ENCODE data around the gene GOLT1A.

Gene GOLT1A

DNA sequence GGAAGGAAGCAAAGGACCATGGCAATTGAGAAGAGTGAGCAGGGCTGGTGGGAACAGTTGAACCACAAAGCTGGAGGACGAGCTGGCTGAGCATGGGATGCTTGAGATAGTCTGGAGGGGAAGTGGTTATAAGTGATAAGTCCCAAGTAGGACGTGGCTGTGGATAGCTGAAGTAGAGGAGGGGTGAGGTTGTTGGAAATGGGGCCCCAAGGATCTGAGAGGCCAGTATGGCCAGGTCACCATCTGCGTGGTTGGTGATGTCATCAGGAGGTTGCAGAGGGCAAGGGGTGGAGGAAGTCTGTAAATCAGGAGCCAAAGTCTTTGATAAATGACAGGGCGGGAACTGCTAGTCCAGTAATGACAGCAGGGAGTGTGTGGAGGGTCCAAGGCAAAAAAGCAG, 36.7 kb downstream of the GOLT1A start:
- Histone ChIP-seq H3K36me3 (ENCODE audit: insufficient read depth, low read length) (no peaks in the 10 kb centered on the region), H3K9ac (ENCODE audit: low read depth, low read length) (no peak overlapping the region), H3K4me1 (ENCODE audit: insufficient read depth, low read length) (no peaks in the 10 kb centered on the region), H3K9me3 (ENCODE audit: control insufficient read depth, insufficient read depth, low read length) (no peaks in the 10 kb centered on the region; the same call in 1 of the 2 replicates)

DNA sequence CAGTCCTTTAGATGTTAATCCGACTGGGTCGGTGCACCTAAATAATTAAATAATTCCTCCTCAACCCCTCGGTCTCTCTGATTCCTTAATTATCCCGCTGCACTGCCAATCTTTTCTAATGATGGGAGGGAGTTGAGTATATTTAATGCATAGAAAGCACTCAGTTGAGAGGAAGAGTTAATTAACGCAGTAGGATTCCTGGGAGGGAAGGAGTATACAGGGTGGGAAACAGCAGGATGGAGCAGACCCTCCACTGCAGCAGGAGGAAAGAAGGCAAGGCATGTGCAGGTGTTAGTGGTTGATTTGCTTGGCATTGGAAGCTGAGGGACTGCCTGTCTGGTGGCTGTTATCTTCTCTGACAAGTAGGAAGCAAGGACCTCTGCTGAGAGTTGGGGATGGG, 37.7 kb downstream of the GOLT1A start:
- Histone ChIP-seq H3K9ac (ENCODE audit: low read depth, low read length) (no peak overlapping the region), H3K9me3 (ENCODE audit: control insufficient read depth, insufficient read depth, low read length) (no peaks in the 10 kb centered on the region; the same call in 1 of the 2 replicates), H3K4me1 (ENCODE audit: insufficient read depth, low read length) (no peaks in the 10 kb centered on the region), H3K36me3 (ENCODE audit: insufficient read depth, low read length) (no peaks in the 10 kb centered on the region)

DNA sequence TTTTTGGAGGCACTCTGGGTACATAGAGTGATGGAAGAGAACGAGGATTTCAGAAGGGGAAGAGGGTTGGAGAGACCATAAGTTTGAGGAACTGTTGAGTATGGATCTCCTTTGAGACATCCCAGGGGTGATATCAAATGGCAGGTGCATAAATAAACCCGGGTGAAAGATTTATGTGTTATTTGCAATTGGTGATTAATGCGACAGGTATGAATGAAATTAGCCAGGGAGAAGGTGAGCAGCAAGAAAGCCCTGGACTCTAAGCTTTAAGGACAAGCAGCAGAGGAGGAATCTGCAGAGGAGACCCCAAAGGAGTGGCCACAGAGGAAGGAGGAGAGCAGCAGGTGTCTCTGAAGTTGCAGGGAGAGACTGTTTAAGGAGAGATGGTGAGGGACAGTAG, 38.8 kb downstream of the GOLT1A start:
- no peaks in the 10 kb centered on the region for H3K36me3 ChIP-seq (ENCODE audit: insufficient read depth, low read length)
- no peaks in the 10 kb centered on the region for H3K4me1 ChIP-seq (ENCODE audit: insufficient read depth, low read length)
- peaks cover 3% of the 10 kb centered on the region; the same call in 1 of the 2 replicates for H3K9me3 ChIP-seq (ENCODE audit: control insufficient read depth, insufficient read depth, low read length)
- H3K9ac ChIP-seq (ENCODE audit: low read depth, low read length): no peak overlapping the region

DNA sequence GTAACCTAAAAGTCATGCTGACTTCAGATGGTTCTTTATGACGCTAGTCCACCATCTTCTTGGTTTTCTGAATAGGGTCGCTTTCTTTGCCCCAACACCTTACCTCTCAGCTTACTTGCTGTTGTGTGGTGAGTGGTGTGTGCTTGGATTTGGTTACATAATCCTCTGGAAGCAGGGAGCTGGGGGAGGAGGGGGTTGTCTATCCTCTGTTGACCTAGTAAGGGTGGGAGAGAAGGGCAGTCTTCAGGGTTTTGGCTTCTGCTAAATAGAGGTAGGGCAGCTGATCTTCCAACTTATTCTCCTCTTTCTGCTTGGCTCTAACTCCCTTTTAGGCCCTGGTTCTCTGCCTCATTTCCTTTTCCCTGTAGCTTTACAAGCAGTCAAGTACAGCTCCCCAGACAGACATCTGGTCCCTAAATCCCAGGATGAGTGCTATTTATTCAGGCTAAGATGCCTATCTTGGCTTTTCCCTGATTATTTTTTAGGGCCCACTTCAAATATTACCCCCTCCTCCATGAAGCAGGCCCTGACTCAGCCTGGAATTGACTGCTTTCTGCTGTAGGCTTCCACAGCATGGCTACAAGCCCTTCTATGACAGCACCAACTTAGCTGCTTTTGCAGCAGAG, 41.3 kb downstream of the GOLT1A start:
- no peaks in the 10 kb centered on the region for H3K36me3 ChIP-seq (ENCODE audit: insufficient read depth, low read length)
- peaks cover 12% of the 10 kb centered on the region; the same call in 1 of the 2 replicates for H3K9me3 ChIP-seq (ENCODE audit: control insufficient read depth, insufficient read depth, low read length)
- H3K4me1 ChIP-seq (ENCODE audit: insufficient read depth, low read length): no peaks in the 10 kb centered on the region
- no peak overlapping the region for H3K9ac ChIP-seq (ENCODE audit: low read depth, low read length)

DNA sequence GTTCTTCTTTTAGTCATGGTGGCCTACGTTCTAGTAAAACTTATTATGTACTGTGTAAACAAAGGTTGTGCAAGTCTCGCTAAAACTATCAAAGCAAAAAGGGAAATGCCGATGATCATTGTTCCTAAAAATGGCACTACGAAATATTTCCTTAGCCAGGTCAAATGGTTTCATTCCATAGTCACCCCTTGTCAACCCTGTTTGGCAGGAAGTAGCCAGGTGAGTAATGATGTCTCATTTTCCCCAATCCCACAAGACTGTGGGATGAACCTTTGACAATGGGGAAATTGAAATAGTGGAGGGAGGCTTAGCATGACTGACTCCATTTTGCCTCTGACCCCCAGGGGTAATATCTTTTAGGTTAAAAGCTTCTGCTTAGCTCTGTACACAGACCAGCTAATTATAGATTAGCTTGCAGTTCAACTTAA, 42.0 kb downstream of the GOLT1A start:
- Histone ChIP-seq H3K9me3 (ENCODE audit: control insufficient read depth, insufficient read depth, low read length) (peaks cover 12% of the 10 kb centered on the region; the same call in 1 of the 2 replicates), H3K4me1 (ENCODE audit: insufficient read depth, low read length) (no peaks in the 10 kb centered on the region), H3K36me3 (ENCODE audit: insufficient read depth, low read length) (no peaks in the 10 kb centered on the region), H3K9ac (ENCODE audit: low read depth, low read length) (no peak overlapping the region)

DNA sequence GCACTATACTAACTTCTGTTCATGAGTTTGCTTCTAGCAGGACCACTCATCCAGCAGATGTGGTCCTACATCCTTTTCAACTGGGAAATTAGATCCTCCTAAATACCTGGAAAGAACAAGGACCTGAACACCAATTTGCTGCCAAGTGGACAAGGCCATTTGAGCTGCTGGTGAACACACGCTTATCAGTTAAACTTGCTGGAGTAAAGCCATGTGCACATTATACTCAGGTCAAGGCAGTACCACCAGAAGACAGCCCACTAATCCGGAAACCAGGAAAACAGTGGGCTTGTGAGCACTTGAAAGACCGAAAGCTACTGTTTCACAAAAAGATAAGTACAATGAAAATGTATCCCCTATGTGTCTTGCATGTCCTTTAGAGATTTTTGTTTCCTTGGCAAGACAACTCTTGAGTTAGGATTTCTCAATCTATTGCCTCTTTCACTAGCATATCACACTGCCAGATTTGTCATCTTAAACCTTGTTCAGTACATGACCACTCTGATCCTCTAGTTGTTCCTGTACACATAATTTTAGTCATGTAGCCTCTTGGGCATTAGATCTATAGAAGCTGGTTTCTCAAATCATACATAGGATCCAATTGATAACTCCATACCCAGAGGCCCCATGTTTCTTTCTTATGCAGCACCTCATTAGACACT, 43.2 kb downstream of the GOLT1A start:
- Histone ChIP-seq H3K9ac (ENCODE audit: low read depth, low read length) (no peak overlapping the region), H3K4me1 (ENCODE audit: insufficient read depth, low read length) (no peaks in the 10 kb centered on the region), H3K9me3 (ENCODE audit: control insufficient read depth, insufficient read depth, low read length) (peaks cover 12% of the 10 kb centered on the region; the same call in 1 of the 2 replicates), H3K36me3 (ENCODE audit: insufficient read depth, low read length) (no peaks in the 10 kb centered on the region)

DNA sequence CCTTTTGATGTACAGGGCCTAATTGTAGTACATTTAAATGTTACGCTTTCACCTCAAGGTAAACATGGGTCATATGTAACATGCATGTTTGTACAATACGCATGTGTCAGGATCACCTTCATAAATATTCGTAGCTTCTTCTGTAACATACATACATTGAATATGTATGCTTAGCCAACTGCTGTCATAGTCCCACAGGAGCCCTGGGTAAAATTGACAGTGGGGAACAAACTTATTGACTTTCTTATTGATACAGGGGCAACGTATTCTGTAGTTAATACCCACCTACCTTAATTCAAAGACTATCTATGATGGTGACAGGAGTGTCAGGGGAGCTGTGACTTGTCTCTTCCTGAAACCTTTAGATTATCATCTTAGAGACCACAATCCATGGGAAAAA, 43.9 kb downstream of the GOLT1A start:
- no peaks in the 10 kb centered on the region for H3K4me1 ChIP-seq (ENCODE audit: insufficient read depth, low read length)
- no peak overlapping the region for H3K9ac ChIP-seq (ENCODE audit: low read depth, low read length)
- no peaks in the 10 kb centered on the region for H3K36me3 ChIP-seq (ENCODE audit: insufficient read depth, low read length)
- peaks cover 12% of the 10 kb centered on the region; the same call in 1 of the 2 replicates for H3K9me3 ChIP-seq (ENCODE audit: control insufficient read depth, insufficient read depth, low read length)

DNA sequence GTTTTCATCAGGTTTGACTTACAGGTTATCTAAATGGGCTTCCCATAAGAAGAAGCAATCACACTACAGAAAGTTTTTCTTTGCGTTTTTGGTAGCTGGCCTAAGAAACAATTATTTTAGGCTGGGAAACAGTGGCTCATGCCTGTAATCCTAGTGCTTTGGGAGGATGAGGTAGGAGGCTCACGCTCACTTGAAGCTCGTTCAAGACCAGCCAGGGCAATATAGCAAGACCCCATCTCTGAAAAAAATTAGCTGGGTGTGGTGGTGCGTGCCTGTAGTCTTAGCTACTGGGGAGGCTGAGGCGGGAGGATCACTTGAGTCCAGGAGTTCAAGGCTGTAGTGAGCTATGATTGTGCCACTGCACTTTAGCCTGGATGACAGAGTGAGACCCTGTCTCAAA, 46.1 kb downstream of the GOLT1A start:
- peaks cover 12% of the 10 kb centered on the region; the same call in 1 of the 2 replicates for H3K9me3 ChIP-seq (ENCODE audit: control insufficient read depth, insufficient read depth, low read length)
- no peaks in the 10 kb centered on the region for H3K36me3 ChIP-seq (ENCODE audit: insufficient read depth, low read length)
- no peak overlapping the region for H3K9ac ChIP-seq (ENCODE audit: low read depth, low read length)
- no peaks in the 10 kb centered on the region for H3K4me1 ChIP-seq (ENCODE audit: insufficient read depth, low read length)

DNA sequence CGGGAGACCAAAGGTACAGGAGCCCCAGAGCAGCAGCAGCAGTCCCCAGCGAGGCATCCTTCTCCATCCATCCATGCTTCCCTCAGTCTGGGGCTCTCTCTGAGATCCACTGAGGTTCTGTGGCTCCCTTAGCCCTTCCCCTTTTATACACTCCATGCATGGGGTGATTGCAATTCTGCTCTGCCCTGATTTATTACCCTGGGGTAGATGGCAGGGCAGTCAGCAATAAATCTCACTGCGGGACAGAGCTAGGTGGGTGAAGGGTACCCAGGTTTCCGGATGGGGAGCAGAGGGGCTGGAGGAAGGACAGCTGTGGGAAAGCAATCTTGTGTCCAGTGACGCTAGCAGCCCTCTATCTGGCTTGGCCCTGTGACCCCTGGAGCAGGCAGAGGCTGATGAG, 47.6 kb downstream of the GOLT1A start, which contains the start of gene REN:
REN (minus strand) TSS at position 119 of the 400 bp plus-strand sequence; CDS start at position 75, 44 bp downstream.
- no peak within 1 kb of the TSS for H3K9ac ChIP-seq (ENCODE audit: low read depth, low read length)
- no peaks in the 10 kb centered on the region for H3K4me1 ChIP-seq (ENCODE audit: insufficient read depth, low read length)
- H3K36me3 ChIP-seq (ENCODE audit: insufficient read depth, low read length): no peaks in the 10 kb centered on the region
- peaks cover 12% of the 10 kb centered on the region; the same call in 1 of the 2 replicates for H3K9me3 ChIP-seq (ENCODE audit: control insufficient read depth, insufficient read depth, low read length)

DNA sequence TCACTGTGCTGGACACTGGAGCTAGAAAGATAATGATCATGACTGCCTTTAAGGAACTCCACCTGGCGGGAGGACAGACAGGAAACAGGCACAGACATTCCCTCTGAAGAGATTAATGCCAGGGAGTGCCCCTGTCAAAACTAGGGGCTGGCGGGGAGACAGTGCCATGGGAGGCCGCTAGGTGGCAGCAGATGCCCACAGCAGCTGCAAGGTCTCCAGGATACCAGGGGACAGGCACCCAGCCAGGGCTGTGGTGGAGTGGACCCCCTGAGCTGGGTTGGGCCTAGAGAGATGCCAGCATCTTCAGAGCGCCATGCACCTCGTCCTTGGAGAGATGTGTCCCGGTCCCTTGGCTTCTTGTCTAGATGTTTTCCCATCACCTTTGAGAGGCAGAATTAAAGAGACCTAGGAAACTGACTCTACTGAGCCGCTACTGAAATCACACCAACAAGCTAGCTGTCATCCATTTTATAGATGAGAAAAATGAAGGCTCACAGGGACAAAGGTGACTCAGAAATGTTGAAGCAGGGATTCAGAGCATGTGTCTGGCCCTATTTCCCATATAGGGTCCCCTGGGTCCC, 51.2 kb downstream of the GOLT1A start:
- H3K36me3 ChIP-seq (ENCODE audit: insufficient read depth, low read length): no peaks in the 10 kb centered on the region
- H3K4me1 ChIP-seq (ENCODE audit: insufficient read depth, low read length): no peaks in the 10 kb centered on the region
- H3K9ac ChIP-seq (ENCODE audit: low read depth, low read length): no peak overlapping the region

DNA sequence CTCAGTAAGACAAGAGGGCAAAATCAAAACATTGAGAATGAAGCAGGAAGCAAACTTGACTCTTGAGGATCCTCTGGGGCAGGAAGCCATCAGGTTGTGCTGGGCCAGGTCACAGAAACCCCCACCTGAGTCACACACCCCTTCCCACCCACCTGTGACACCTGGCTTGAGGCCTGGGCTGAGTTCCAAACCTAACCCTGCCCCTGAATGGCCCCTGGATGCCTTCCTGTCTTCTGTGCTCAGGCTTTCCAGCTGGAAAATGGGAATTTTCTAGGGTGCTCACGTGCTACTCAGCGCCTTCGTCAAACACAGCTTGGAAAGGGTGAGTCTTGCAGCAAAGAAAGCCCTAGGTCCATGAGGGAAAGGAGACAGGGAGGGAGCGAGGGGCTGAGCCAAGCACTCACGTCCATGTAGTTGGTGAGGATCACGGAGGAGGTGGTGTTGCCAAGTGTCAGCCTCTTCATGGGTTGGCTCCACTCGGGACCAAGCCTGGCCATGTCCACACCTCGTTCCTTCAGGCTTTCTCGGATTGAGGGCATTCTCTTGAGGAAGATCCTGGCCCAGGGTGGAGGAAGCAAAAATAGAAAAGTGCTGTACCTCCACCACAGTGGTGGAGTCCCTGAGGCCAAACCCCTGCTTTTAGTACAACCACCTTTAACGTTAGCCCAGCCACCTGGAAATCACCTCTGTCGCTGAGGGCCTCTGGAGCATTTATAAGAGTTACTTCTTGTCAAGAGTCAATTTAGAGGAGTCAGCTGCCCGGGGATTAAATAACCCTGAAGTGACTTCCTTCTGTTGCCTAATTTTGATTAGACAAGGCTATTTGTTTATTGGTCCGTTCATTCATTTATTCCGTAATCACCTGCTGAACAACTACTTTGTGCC, 51.9 kb downstream of the GOLT1A start:
- Histone ChIP-seq H3K9me3 (ENCODE audit: control insufficient read depth, insufficient read depth, low read length) (no peaks in the 10 kb centered on the region), H3K36me3 (ENCODE audit: insufficient read depth, low read length) (no peaks in the 10 kb centered on the region), H3K4me1 (ENCODE audit: insufficient read depth, low read length) (no peaks in the 10 kb centered on the region), H3K9ac (ENCODE audit: low read depth, low read length) (no peak overlapping the region)

More for the DNA sequence above, 51.2 kb downstream of the GOLT1A start:
- no peaks in the 10 kb centered on the region for H3K9me3 ChIP-seq (ENCODE audit: control insufficient read depth, insufficient read depth, low read length)

DNA sequence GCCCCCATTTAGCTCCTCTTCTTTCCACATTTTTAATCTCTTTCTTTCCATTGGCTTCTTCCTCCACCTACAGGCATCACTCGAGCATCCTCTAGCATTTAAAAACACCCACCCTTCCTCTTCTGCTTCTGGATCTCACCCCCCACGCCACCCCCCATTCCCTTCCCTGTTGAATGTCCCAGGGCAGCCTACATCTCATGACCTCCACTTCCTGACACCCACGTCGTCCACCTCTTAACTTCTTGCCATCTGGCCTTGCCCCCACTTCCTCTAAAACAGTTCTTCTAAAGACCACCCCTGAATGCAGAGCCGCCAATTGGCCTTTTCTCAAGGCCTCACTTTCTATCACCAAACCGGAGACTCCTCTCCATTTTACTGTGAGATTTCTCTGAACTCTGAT, 55.8 kb downstream of the GOLT1A start:
- Histone ChIP-seq H3K9ac (ENCODE audit: low read depth, low read length) (no peak overlapping the region), H3K36me3 (ENCODE audit: insufficient read depth, low read length) (no peaks in the 10 kb centered on the region), H3K9me3 (ENCODE audit: control insufficient read depth, insufficient read depth, low read length) (no peaks in the 10 kb centered on the region), H3K4me1 (ENCODE audit: insufficient read depth, low read length) (no peaks in the 10 kb centered on the region)

DNA sequence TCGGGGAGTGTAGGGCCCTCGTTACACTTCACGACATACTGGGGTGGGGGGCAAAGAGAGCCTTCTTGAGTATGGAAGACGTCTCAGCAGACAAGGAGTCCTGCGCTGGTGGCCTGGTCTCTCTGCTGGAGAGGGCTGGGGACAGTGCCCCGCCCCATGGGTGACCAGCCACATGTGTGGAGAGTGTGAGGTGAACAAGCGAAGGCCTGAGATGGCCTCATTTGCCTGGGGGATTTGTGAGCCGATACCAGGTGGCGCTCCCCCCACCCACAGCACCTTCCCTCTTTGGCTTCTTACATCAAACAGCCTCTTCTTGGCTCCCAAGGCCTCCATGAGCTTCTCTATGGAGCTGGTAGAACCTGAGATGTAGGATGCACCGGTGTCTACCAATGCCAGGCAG, 57.9 kb downstream of the GOLT1A start:
- Histone ChIP-seq H3K9ac (ENCODE audit: low read depth, low read length) (no peak overlapping the region), H3K36me3 (ENCODE audit: insufficient read depth, low read length) (no peaks in the 10 kb centered on the region), H3K4me1 (ENCODE audit: insufficient read depth, low read length) (no peaks in the 10 kb centered on the region), H3K9me3 (ENCODE audit: control insufficient read depth, insufficient read depth, low read length) (no peaks in the 10 kb centered on the region)

DNA sequence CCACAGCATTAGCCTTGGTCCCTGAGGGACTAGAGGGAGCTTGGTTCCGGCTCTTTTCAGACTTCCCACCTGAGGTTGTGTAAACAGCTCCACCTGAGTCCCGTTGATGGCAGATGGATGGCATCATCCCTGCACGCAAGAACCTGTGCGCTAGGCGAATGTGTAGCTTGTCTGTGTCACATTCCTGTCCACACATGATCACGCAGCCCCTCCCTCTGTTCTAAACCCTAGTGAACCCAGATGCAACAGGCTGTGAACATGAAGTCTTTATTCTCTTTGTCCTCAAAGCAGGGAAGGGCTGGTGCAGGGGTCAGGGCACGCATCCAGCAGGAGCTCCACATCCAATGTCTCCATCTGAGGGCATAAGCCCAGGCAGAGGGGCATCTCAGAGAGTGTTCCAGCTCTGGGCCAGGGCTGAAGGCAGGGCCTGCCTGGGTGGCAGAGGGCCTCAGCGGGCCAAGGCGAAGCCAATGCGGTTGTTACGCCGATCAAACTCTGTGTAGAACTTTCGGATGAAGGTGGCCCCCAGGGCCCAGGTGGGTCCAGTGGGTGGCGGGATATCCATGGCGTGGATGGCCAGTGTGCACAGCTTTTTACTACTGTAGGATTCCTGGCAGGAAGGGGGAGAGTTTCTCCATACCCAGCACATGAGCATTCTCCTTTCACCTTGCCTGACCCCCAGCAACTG, 59.1 kb downstream of the GOLT1A start:
- Histone ChIP-seq H3K9ac (ENCODE audit: low read depth, low read length) (no peak overlapping the region), H3K9me3 (ENCODE audit: control insufficient read depth, insufficient read depth, low read length) (no peaks in the 10 kb centered on the region), H3K4me1 (ENCODE audit: insufficient read depth, low read length) (peaks cover 5% of the 10 kb centered on the region; the same call in 1 of the 2 replicates), H3K36me3 (ENCODE audit: insufficient read depth, low read length) (no peaks in the 10 kb centered on the region)
